Thyroid gland (tissue), 4 donors: Measurements from ENCODE around the gene GLRA1.

Source experiments
- CTCF ChIP-seq, 6 experiments: fragments of 200-600 bp in 3 of 6; fragments of 450-650 bp in 3 of 6; sonication (generic) in 3 of 6; IDR thresholded peaks; one replicate each; pipeline ENCODE4 v1.5.1; 2016 to 2019; ENCODE audit warnings: antibody characterized with exemption in 6 of 6, mild to moderate bottlenecking in 2 of 6, inconsistent platforms in 1 of 6, moderate library complexity in 1 of 6
- POLR2A ChIP-seq, 2 donors: fragments of 450-650 bp; IDR thresholded peaks; one replicate each; pipeline ENCODE4 v1.6.1; 2017; ENCODE audit warnings: antibody characterized with exemption in 2 of 2, mild to moderate bottlenecking in 2 of 2, moderate library complexity in 1 of 2

- TF ChIP-seq POLR2A (IDR thresholded peaks at IDR 0.05), result no peak
- TF ChIP-seq CTCF (IDR thresholded peaks at IDR 0.05), result no peak
These were observed 119.0 kb downstream of the GLRA1 start for GRCh38 chr5:151805414-151806223.
